ENCODE results near the gene NARS2.

NARS2 gene

DNA sequence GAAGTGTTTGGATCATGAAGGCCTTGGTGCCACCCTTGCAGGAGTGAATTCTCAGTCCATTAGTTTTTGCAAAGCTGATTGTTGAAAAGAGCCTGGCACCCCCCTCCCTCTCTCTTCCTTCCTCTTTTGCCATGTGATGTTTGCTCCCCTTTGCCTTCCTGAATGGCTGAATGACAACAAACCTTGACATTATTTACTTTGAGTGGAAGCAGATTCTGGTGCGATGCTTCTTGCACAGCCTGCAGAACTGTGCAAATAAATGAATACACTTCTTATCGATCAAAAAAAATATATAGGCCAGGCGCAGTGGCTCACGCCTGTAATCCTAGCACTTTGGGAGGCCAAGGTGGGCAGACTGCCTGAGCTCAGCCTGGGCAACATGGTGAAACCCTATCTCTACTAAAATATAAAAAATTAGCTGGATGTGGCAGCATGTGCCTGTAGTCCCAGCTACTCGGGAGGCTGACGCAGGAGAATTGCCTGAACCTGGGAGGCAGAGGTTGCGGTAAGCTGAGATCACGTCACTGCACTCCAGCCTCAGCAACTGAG is 2.0 kb upstream of the NARS2 start:
- Histone ChIP-seq H3K4me3 (ENCODE audit: low read depth, low read length, poor library complexity, severe bottlenecking) (no peak overlapping the region), H3K27ac (ENCODE audit: low read depth, low read length, poor library complexity, severe bottlenecking) (no peak overlapping the region), H3K27me3 (ENCODE audit: insufficient read depth, low read length) (no peaks in the 10 kb centered on the region), H3K9me3 (ENCODE audit: low read length) (peaks cover 5% of the 10 kb centered on the region), H3K4me2 (ENCODE audit: low read length) (no peak overlapping the region), H4K20me1 (ENCODE audit: insufficient read depth, low read length) (no peaks in the 10 kb centered on the region), H3K36me3 (ENCODE audit: insufficient read depth, low read length) (peaks cover 1% of the 10 kb centered on the region), H2AFZ (ENCODE audit: low read length) (no peak overlapping the region), H3K9ac (ENCODE audit: low read length) (no peak overlapping the region), H3K9me2 (ENCODE audit: low read depth, low read length) (no peaks in the 10 kb centered on the region), H3K79me2 (ENCODE audit: insufficient read depth, low read length) (peaks cover 11% of the 10 kb centered on the region; the same call in 1 of the 2 replicates), H3K4me1 (ENCODE audit: insufficient read depth, low read length, severe bottlenecking) (peaks cover 27% of the 10 kb centered on the region), H3F3A (ENCODE audit: insufficient read depth, low read length) (no peaks in the 10 kb centered on the region)
- TF ChIP-seq CTCF (IDR thresholded peaks at IDR 0.05; ENCODE audit: low read length) (no peak), EZH2 (IDR thresholded peaks at IDR 0.05; ENCODE audit: borderline replicate concordance, low read length) (no peak)

- H3K9ac ChIP-seq (ENCODE audit: low read length): peak overlapping the region; percentile 91
Observed at GRCh38 chr11:78575478-78575877, 814 bp upstream of the NARS2 start.

DNA sequence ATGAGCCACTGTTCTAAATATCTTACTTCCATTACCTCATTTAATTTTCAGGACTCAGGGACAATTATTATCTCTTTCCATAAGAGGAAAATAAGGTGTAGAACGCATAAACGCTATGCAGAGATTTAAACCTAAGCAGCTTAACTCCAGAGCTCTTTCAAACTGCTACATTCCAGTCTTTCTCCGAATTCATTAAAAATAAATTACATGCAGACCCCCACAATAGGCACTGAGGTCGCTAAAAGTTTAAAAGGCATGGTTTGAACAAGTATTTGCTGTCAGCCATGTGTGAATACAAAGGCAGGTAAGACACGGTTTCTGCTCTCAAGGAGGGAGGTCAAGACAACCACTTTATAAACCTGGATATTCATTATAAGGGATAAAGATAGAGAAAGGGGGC is 983 bp downstream of the NARS2 start:
- no peak overlapping the region for H2AFZ ChIP-seq (ENCODE audit: low read length)

More at GRCh38 chr11:78575478-78575877, 814 bp upstream of the NARS2 start:
- no peak overlapping the region for H3K27ac ChIP-seq (ENCODE audit: low read depth, low read length, poor library complexity, severe bottlenecking)
- no peaks in the 10 kb centered on the region for H3K9me2 ChIP-seq (ENCODE audit: low read depth, low read length)
- no peaks in the 10 kb centered on the region for H3K27me3 ChIP-seq (ENCODE audit: insufficient read depth, low read length)
- no peaks in the 10 kb centered on the region for H3F3A ChIP-seq (ENCODE audit: insufficient read depth, low read length)
- H4K20me1 ChIP-seq (ENCODE audit: insufficient read depth, low read length): no peaks in the 10 kb centered on the region
- peaks cover 12% of the 10 kb centered on the region for H3K36me3 ChIP-seq (ENCODE audit: insufficient read depth, low read length)
- H3K4me3 ChIP-seq (ENCODE audit: low read depth, low read length, poor library complexity, severe bottlenecking): peak overlapping the region; percentile 93
- no peak for TF ChIP-seq CTCF (IDR thresholded peaks at IDR 0.05; ENCODE audit: low read length)
- TF ChIP-seq EZH2 (IDR thresholded peaks at IDR 0.05; ENCODE audit: borderline replicate concordance, low read length): no peak
- peaks cover 11% of the 10 kb centered on the region; the same call in 1 of the 2 replicates for H3K79me2 ChIP-seq (ENCODE audit: insufficient read depth, low read length)
- H3K9me3 ChIP-seq (ENCODE audit: low read length): peaks cover 5% of the 10 kb centered on the region
- 0 out of 2 replicates have a peak overlapping the region, but pooled peaks have one; percentile 0 for H2AFZ ChIP-seq (ENCODE audit: low read length)
- peaks cover 27% of the 10 kb centered on the region for H3K4me1 ChIP-seq (ENCODE audit: insufficient read depth, low read length, severe bottlenecking)
- peak overlapping the region; percentile 66 for H3K4me2 ChIP-seq (ENCODE audit: low read length)

More for the DNA sequence above, 983 bp downstream of the NARS2 start:
- Histone ChIP-seq H3K4me2 (ENCODE audit: low read length) (peak overlapping the region; percentile 66), H3K4me3 (ENCODE audit: low read depth, low read length, poor library complexity, severe bottlenecking) (peak overlapping the region; percentile 93), H3K36me3 (ENCODE audit: insufficient read depth, low read length) (peaks cover 21% of the 10 kb centered on the region), H3F3A (ENCODE audit: insufficient read depth, low read length) (no peaks in the 10 kb centered on the region), H3K9me3 (ENCODE audit: low read length) (no peaks in the 10 kb centered on the region; the same call in 1 of the 2 replicates), H4K20me1 (ENCODE audit: insufficient read depth, low read length) (no peaks in the 10 kb centered on the region), H3K9me2 (ENCODE audit: low read depth, low read length) (no peaks in the 10 kb centered on the region), H3K4me1 (ENCODE audit: insufficient read depth, low read length, severe bottlenecking) (peaks cover 27% of the 10 kb centered on the region), H3K27me3 (ENCODE audit: insufficient read depth, low read length) (no peaks in the 10 kb centered on the region), H3K9ac (ENCODE audit: low read length) (peak overlapping the region; percentile 91), H3K79me2 (ENCODE audit: insufficient read depth, low read length) (peaks cover 11% of the 10 kb centered on the region; the same call in 1 of the 2 replicates), H3K27ac (ENCODE audit: low read depth, low read length, poor library complexity, severe bottlenecking) (no peak overlapping the region)
- TF ChIP-seq CTCF (IDR thresholded peaks at IDR 0.05; ENCODE audit: low read length): no peak
- no peak for TF ChIP-seq EZH2 (IDR thresholded peaks at IDR 0.05; ENCODE audit: borderline replicate concordance, low read length)
